ENCODE measurements around the gene CDON.

DNA sequence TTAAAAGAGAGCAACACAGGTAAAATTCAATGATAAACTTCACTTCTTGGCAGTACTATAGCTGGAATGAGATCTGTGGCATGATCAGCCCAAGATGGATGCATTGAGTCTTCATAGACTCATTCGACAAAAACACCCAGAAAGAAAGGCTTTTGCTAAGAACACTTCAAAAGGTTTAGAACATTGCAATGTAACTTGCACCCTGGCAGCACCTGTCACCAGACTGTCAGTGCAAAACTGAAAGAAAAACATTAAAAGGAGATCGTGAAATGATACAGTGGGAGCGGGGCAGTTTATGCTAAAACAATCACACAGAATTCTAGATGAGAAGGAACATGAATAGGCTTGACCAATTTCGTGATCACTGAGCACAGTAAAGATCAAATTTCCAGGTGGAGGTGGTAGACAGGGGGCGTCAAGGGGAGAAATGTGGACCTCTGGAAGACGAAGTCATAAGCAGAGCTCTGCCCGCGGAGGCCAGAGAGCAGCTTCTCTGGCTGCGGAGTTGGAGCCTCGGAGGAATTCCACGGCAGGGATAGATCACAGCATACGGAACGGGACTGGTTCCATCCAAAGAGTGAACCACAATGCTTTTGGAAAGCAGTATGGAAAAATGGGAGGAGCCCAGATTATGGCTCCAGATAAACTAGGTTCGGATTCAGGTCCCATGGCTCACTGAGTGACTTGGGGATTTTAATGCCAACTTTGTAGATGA, 104.9 kb downstream of the CDON start:
- no peak for TF ChIP-seq CTCF (IDR thresholded peaks at IDR 0.05)
- TF ChIP-seq EP300 (IDR thresholded peaks at IDR 0.05): no peak
